GM18519 (cell line): ENCODE results near the gene B4GAT1.
"Not testable (repeated sequence)": the region's sequence is repeated elsewhere in the genome, so short reads cannot be mapped to it uniquely, and the experiment has no call there.

Experiments
- ATAC-seq: cut with Tn5 transposase; IDR thresholded peaks from one replicate; pipeline ENCODE4 v1.9.1; 2021; ENCODE audit warnings: mild to moderate bottlenecking, moderate library complexity; ENCODE audit not compliant: unreplicated experiment, low FRiP score

Gene B4GAT1

DNA sequence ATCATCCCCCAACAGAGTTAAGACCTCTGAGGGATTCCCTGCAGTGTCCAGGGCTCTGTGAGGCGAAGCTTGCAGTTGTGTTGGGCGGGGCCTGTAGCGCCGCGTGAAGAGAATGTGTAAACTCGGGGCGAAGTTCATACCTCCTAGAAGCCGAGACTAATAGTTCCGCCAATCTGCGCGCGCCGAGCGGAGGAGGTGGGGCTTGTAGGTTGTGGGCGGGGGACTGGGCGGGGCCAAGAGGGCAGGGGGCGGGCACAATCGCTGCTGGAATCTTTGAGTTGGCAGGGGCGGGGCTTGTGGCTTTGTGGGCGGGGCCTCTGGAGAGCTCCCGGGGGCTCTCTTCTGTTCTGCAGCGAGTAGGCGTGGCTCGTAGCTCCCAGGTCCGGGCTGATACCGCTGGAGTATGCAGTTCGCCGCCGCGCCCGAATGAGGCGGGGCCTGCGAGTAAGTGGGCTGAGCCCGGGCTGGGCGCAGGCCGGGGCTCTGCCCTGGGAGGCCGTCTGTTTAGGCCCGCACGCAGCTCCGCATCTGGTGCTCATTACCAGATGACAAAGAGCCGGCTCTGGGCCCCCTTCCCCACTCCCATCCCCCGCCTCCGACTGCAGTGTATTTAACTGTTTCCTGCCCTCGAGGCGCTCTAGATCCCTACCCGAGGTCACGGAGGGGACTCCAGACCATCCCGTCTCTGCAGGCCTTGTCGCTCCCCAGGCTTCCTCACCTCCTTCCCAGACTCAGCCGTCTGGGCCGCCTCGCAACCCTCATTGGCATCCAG lies 34.7 kb downstream of the B4GAT1 start:
- ATAC-seq = peak; percentile 37

DNA sequence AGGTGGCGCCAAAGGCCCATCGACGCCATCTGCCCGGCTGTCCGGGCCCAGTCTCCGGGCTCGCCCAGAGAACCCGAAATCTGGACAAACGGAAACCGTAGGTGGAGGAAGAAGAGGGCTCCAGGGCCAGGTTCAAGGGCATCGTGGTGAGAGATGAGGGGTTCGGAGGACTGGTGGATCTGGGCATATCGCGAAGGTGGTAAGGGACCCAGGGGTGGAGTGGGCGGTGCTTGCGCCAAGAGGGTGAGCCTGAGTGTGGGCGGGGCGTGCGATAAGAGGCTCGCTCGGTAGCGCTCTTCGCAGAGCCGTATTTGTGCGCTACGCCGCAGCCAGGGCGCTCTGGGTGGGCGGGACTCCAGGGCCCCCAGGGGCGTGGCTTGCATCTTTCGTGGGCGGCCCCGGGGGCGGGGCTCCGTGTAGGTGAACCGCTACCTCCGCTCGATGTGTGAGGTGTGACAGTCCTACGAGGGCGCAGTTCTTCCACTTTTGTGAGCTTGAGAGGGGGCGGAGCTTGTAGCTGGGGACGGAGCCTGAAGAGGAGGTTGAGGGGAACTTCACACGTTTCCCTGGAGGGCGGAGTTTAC lies 35.4 kb downstream of the B4GAT1 start:
- ATAC-seq = peak; percentile 41

DNA sequence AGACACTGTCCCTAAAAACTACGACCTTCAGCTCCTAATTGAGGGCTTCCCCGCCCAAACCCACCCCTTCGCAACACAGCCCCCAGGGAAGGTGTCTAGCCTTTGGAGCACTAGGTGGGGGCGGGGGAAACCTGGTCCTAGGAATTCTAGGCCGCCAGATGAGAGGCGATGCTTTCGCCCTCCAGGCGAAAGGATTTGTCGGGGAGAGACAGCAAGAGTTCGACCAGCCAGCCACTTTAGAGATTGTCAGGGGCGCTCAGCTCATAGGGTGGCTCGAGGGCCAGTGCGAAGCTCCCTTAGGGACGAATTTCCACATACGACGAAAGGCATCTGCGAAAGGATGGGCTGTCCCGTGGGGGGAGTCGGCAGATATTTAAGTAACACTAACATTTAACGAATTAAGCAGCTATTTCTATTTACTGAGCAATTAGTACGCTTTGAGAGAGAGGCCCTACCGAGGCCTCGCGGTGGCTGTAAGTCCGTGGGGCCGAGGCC lies 35.9 kb downstream of the B4GAT1 start:
- ATAC-seq = no peak

DNA sequence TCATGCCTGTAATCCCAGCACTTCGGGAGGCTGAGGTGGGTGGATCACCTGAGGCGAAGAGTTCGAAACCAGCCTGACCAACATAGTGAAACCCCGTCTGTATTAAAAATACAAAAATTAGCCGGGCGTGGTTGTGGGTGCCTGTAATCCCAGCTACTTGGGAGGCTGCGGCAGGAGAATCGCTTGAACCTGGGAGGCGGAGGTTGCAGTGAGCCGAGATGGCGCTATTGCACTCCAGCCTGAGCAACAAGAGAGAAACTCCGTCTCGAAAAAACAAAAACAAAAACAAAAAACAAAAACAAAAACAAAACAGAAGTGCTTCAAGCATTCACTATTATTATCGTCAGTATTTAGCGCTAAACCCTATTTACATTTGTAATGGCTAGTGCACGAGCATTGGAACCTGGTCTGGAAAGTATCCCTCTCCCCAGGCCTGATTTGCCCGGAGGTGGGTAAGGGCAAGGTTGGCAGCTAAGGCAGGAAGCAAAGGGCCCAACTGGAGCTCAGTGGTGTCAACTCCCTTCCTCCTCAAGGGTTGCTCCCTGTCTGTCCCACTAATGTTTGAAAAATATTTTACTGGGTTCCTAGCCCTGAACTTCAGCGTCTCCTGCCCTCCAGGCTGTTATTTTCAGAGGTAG lies 36.5 kb downstream of the B4GAT1 start:
- ATAC-seq = not testable (repeated sequence)

DNA sequence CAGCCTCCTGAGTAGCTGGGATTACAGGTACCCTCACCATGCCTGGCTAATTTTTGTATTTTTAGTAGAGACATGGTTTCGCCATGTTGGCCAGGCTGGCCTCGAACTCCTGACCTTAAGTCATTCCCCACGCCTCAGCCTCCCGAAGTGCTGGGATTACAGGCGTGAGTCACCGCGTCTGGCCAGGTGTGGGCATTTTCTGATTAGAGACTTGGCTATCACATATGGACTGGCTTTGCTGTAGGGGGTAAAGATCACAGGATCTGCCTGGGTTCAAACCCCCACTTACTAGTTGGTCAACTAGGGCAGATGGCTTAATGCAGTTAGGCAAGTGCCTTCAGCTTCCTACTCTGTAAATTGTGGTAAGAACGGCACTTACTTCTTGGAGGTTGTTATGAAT lies 37.1 kb downstream of the B4GAT1 start:
- ATAC-seq = no peak

DNA sequence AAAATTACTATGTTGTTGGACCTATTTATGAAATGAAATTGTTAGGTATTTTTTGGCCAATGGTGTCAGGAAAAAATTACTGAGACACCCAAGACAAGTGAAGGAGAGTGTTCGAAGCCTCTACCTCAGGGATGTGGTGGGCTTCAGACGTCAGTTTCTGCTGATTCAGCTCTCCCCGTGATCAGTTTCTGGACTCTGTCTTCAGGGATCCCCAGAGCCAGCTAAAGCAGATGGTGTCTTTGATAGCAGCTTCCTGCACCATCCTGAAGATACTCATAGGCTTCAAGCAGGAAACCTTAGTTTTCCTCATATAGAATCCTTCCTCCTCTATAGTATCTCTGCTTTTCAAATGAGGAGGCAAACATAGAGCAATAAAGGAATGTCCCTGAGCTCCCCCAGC lies 38.0 kb downstream of the B4GAT1 start:
- no peak for ATAC-seq

DNA sequence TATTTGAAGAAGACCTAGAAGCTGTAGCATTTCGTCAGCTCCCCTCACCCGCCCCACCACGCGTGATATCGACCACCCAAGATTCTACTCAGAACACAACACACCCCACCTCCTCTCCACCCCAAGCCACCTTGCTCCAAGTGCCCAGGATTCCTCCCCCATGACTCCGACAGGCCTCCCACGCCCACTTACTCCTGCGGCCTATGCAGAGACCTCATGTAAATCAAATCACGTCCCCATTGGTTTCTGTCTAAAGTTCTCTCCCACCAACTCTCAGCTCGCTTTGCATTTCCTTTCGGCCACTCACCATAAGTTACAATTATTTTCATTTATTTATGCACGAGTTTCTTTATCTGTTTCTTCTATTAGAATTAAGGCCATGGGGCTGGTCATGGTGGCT lies 44.8 kb downstream of the B4GAT1 start:
- ATAC-seq = no peak

DNA sequence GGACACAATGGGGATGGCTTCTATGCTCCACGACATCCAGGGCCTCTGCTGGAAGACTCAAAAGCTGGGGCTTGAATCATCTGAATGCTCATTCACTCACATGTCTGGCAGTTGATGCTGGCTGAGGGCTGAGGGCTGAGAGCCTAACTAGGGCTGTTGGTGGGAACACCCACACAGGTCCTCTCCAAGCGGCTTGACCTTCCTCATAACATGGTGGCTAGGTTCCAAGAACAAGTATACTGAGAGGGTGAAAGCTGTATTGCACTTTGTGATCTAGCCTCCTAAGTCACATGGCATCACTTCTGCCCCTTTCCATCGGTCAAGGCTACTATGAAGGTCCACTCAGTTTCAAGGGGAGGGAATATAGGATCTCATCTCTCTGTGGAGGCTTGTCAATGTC lies 48.2 kb downstream of the B4GAT1 start:
- ATAC-seq = no peak

DNA sequence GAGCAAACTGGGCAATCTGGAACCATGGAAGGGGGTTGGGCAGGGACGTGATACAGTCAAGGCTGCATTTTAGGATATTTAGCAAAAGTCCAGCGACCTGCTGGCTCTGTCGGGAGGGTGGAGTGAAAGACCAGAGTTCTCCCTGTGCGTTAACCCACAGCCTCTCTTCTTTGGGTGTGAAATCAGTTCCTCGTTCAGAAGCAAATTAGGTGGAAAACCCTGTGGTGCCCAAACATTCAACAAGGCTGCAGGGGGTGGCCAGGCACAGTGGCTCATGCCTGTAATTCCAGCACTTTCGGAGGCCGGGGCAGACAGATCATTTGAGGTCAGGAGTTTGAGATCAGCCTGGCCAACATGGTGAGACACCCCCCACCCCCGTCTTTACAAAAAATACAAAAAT lies 49.8 kb downstream of the B4GAT1 start:
- no peak for ATAC-seq
